ENCODE results near the gene ANKRD44.
"Not testable (repeated sequence)": the region's sequence is repeated elsewhere in the genome, so short reads cannot be mapped to it uniquely, and the experiment has no call there.

The ANKRD44 gene

DNA sequence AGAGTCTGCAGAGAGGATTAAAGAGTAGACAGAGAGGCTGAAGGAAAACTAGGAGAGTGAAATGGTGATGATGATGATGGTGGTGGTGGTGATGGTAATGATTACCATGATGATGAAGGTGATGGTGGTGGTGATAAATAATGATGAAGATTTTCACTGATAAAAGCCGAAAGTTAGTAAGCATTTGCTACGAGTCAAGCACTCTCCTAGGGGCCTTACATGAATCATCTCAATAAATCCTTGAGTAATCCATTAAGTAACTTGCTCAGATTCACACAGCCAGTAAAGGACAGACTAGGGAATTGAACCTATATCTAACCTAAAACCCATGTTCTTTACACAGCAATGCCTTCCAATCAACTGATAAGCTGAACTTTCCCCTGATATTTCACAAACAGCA lies 277.4 kb downstream of the ANKRD44 start:
- no peak overlapping the region for H3K4me3 ChIP-seq (ENCODE audit: low read depth, low read length)
- TF ChIP-seq, protein P1, sequence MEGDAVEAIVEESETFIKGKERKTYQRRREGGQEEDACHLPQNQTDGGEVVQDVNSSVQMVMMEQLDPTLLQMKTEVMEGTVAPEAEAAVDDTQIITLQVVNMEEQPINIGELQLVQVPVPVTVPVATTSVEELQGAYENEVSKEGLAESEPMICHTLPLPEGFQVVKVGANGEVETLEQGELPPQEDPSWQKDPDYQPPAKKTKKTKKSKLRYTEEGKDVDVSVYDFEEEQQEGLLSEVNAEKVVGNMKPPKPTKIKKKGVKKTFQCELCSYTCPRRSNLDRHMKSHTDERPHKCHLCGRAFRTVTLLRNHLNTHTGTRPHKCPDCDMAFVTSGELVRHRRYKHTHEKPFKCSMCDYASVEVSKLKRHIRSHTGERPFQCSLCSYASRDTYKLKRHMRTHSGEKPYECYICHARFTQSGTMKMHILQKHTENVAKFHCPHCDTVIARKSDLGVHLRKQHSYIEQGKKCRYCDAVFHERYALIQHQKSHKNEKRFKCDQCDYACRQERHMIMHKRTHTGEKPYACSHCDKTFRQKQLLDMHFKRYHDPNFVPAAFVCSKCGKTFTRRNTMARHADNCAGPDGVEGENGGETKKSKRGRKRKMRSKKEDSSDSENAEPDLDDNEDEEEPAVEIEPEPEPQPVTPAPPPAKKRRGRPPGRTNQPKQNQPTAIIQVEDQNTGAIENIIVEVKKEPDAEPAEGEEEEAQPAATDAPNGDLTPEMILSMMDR (conservative IDR thresholded peaks at IDR 0.05; ENCODE audit: low read depth, low read length), result no peak
- DNase-seq (ENCODE audit: low read depth), result no peak

DNA sequence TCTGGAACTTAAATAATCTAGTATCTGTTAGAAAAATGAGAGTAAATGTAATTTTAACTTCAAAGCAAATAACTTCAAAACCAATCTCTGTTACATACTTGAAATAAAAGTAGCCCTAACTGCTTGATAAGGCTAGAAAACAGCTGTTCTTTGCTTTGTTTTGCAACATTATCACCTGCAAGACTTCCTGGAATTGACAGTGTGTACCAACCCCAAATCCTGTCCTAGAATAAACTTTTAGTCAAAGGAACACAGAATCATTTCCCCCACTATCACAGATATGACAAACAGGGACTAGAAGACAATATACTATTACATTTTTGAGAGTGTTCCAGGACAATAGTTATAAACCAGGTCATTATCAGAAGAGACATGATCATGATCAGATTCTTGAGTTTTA lies 278.8 kb downstream of the ANKRD44 start:
- H3K4me3 ChIP-seq (ENCODE audit: low read depth, low read length), result no peak overlapping the region
- TF ChIP-seq, protein P1 (conservative IDR thresholded peaks at IDR 0.05; ENCODE audit: low read depth, low read length), result no peak
- DNase-seq (ENCODE audit: low read depth), result no peak

DNA sequence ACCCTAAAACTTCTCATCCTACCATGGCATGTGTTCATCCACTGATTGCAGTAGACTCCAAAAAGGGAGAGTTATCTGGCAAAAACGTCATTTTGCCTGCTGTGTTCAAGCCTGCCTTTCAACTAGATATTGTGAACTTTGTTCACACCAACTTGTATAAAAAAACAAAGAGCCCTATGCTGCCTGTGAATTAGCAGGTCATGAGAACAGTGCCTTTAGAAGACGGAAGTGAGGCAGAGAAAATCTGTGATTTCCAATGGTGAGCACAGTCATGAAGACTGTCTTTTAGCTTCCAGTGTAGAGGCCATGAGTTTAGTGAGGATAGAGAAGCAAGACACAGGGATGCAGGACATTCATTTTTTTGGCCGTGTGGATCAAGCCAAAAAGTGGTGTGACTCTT lies 280.5 kb downstream of the ANKRD44 start:
- H3K4me3 ChIP-seq (ENCODE audit: low read depth, low read length), result no peak overlapping the region
- DNase-seq (ENCODE audit: low read depth), result no peak
- TF ChIP-seq, protein P1 (conservative IDR thresholded peaks at IDR 0.05; ENCODE audit: low read depth, low read length), result no peak

DNA sequence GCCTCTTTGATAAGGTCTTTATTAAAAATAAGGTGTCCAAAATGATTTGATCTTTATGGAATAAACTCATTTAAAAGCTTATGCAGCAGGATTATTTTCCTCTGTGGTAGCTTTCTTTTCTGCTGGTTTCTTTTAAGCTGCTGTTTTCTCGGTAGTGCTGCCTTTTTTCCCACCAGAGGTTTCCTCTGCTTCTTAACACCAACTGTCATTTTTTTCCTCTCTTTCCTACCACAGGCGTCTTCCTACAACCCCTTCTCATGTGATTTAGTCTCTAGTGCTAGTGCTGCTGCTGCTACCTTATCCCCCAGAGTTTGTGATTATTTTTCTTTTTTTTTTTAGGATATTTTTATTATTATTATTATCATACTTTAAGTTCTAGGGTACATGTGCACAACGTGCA lies 281.9 kb downstream of the ANKRD44 start:
- no peak for DNase-seq (ENCODE audit: low read depth)
- H3K4me3 ChIP-seq (ENCODE audit: low read depth, low read length), result no peak overlapping the region
- TF ChIP-seq, protein P1 (conservative IDR thresholded peaks at IDR 0.05; ENCODE audit: low read depth, low read length), result no peak

DNA sequence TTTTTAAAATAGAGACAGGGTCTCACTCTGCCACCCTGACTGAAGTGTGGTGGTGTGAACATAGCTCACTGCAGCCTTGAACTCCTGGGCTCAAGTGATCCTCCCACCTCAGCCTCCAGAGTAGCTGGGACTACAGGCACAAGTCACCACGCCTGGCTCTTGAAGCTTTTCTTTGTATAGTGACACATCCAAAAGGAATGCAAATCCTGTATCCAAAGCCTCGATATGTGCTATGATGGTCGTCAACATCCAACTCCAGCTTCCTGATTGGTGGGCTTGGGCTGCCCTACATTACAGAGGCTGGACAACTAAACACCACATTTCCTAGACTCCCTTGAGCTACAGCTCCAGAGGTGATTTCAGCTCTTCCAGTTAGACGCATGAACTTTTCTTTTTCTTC lies 282.4 kb downstream of the ANKRD44 start:
- DNase-seq (ENCODE audit: low read depth), result peak; percentile 90
- TF ChIP-seq, protein P1 (conservative IDR thresholded peaks at IDR 0.05; ENCODE audit: low read depth, low read length), result no peak
- H3K4me3 ChIP-seq (ENCODE audit: low read depth, low read length), result no peak overlapping the region

DNA sequence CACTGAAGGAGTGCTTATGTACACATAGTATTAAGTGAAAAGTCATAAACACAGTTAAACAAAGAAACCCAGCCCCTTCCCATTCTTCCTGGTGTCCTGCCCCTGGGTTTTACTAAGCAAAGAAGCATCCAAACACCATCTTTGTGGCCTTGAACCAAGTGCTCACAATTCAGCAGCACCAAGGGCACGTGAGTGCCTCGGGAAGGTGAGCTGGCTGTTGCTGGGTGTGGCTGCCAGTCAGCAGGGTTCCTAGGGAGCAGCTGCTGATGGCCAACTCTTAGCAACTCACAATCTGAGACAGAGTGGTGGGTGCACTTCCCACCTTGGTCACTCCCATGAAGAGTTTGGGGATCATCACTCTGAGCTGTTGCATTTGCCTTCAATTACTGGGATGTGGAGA lies 286.4 kb downstream of the ANKRD44 start:
- TF ChIP-seq, protein P1 (conservative IDR thresholded peaks at IDR 0.05; ENCODE audit: low read depth, low read length), result no peak
- no peak overlapping the region for H3K4me3 ChIP-seq (ENCODE audit: low read depth, low read length)
- no peak for DNase-seq (ENCODE audit: low read depth)

DNA sequence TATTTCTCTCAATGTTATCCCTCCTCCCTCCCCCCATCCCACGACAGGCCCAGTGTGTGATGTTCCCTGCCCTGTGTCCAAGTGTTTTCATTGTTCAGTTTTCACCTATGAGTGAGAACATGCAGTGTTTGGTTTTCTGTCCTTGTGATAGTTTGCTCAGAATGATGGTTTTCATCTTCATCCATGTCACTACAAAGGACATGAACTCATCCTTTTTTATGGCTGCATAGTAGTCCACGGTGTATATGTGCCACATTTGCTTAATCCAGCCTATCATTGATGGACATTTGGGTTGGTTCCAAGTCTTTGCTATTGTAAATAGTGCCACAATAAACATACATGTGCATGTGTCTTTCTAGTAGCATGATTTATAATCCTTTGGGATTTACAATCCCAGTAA lies 289.7 kb downstream of the ANKRD44 start:
- DNase-seq (ENCODE audit: low read depth); H3K4me3 ChIP-seq (ENCODE audit: low read depth, low read length): not testable (repeated sequence)

DNA sequence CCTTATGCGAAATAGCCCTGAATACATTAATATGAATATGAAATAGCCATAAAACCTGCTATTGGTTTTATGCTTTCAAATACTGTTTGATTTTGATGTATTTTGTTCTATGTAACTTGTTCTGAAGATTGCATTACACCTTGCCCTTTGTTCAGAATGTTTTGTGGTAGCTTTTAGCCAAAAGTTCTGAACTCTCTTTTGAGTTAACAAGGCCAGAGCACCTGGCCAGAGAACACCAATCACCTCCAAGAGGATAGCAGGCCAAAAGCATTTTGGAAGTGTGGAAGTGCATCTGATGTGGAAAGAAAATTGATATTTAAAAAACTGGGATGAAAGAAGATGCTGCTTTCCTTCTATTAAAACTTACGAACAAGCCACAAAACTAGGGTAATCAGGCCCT lies 297.5 kb downstream of the ANKRD44 start:
- no peak overlapping the region for H3K4me3 ChIP-seq (ENCODE audit: low read depth, low read length)
- no peak for DNase-seq (ENCODE audit: low read depth)
- TF ChIP-seq, protein P1 (conservative IDR thresholded peaks at IDR 0.05; ENCODE audit: low read depth, low read length), result no peak
